ENCODE measurements around the gene ACTR1B.
"Not testable (repeated sequence)": the region's sequence is repeated elsewhere in the genome, so short reads cannot be mapped to it uniquely, and the experiment has no call there.

The ACTR1B gene

DNA sequence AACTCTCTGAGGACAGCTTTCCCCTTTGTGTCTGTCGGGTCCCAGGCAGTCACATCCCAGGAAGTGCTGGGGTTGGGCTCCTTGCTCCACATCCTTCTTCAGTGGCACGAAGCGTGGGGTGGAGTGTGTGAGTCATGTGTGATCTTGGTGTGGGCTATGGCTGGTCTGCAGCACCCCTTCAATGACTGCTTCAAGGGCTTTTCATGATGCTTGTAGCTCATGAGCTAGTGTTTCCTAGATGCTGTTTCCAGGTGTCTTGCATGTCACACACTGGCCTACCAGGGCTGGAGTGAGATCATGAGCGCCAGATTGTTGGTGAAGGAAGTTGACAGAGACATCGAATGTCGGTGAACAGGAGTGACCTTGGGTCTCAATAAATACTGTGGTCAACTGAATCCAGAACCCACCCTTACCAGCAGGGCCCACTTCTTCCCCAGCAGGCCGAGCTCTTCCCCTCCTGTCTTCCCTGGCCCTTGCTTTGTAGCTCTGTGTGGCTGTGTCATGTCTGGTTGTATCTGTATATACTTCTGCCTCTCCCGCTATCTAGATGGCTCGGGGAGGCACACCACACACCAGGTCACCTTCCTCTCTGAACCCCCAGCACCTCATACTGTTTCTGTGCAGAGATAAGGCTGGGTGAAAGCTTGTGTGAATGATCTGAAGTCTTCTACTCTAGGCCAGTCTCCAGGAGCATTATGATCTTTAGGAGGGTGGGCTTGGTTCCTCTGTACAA is 9.5 kb upstream of the ACTR1B start:
- H3K4me1 Mint-ChIP-seq, result peaks cover 14% of the 10 kb centered on the region
- H3K4me3 Mint-ChIP-seq, result no peak overlapping the region
- peaks cover 10% of the 10 kb centered on the region for H3K9me3 Mint-ChIP-seq

DNA sequence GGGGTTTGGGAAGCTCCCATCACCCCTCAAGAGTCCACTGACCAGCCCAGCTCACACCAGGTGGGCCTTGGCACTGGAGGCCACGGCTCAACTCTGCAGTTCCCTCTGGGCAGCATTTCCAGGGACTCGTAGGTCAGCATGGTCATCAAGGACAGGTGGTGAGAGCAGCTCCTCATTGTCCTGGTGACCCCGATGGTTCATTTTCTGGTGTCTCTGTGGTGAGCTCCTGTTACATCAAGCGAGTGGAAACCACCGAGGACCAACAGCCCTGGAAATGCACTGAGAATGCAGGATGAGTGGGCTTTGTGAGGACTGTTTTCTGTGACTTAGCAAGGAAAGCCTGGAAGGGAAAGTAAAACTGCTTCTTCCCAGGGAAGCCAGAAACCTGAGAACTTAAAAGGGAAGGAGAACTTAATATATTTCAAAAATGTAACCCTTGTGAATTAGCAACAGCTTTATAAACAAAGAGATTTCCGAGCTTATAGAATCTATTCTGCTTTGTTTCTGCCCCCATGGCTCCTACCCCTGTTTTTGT is 8.8 kb upstream of the ACTR1B start:
- H3K36me3 Mint-ChIP-seq (ENCODE audit: low read depth); H3K4me3 Mint-ChIP-seq; H3K9me3 Mint-ChIP-seq; H3K27me3 Mint-ChIP-seq (ENCODE audit: low read depth): not testable (repeated sequence)
- H3K27ac Mint-ChIP-seq, result peak overlapping the region in 2 of 3 experiments; percentile 12 to 75
- peaks cover 14% of the 10 kb centered on the region for H3K4me1 Mint-ChIP-seq

More for the DNA sequence above, 9.5 kb upstream of the ACTR1B start:
- Mint-ChIP-seq H3K27ac (peak overlapping the region in 2 of 3 experiments; percentile 12 to 75), H3K36me3 (ENCODE audit: low read depth) (peaks cover 13% of the 10 kb centered on the region), H3K27me3 (ENCODE audit: low read depth) (no peaks in the 10 kb centered on the region)
- TF ChIP-seq, protein P1, sequence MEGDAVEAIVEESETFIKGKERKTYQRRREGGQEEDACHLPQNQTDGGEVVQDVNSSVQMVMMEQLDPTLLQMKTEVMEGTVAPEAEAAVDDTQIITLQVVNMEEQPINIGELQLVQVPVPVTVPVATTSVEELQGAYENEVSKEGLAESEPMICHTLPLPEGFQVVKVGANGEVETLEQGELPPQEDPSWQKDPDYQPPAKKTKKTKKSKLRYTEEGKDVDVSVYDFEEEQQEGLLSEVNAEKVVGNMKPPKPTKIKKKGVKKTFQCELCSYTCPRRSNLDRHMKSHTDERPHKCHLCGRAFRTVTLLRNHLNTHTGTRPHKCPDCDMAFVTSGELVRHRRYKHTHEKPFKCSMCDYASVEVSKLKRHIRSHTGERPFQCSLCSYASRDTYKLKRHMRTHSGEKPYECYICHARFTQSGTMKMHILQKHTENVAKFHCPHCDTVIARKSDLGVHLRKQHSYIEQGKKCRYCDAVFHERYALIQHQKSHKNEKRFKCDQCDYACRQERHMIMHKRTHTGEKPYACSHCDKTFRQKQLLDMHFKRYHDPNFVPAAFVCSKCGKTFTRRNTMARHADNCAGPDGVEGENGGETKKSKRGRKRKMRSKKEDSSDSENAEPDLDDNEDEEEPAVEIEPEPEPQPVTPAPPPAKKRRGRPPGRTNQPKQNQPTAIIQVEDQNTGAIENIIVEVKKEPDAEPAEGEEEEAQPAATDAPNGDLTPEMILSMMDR (IDR thresholded peaks at IDR 0.05; ENCODE audit: unreplicated experiment in 3 of 3), result no peak

DNA sequence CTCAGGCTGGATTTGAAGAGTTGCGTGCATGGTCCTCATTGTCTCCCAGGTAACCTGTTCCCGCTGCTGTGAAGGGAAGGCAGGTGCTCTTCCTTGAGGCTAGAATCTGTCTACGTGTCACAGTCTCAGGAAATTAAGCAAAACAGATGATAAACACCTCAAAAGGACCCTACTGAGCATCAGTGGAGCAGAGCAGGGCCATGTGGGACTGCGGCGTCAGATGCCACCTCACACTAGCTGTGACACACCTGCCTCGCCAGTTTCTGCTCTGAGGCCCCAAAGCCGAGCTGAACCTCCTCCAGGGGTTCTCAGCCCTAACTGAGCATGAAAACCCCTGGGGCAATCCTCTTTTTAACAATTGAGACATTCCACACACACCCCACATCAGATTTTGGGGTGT is 7.7 kb upstream of the ACTR1B start:
- no peak overlapping the region for H3K27ac Mint-ChIP-seq
- H3K36me3 Mint-ChIP-seq (ENCODE audit: low read depth), result no peaks in the 10 kb centered on the region
- peaks cover 14% of the 10 kb centered on the region for H3K4me1 Mint-ChIP-seq
- H3K4me3 Mint-ChIP-seq, result no peak overlapping the region
- TF ChIP-seq, protein P1 (IDR thresholded peaks at IDR 0.05; ENCODE audit: unreplicated experiment in 3 of 3), result no peak
- no peaks in the 10 kb centered on the region for H3K9me3 Mint-ChIP-seq
- H3K27me3 Mint-ChIP-seq (ENCODE audit: low read depth), result no peaks in the 10 kb centered on the region

DNA sequence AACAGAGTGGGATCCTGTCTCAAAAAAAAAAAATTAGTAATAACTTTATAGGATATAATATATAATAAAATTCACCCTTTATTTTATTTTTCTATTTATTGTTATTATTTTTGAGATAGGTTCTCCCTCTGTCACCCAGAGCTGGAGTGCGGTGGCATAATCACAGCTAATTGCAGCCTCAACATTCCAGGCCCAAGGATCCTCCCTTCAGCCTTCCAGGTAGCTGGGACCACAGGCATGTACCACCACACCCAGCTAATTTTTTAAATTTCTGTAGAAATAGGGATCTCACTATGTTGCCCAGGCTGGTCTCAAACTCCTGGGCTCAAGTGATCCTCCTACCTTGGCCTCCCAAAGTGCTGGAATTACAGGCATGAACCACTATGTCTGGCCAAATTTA is 6.6 kb upstream of the ACTR1B start:
- peaks cover 14% of the 10 kb centered on the region for H3K4me1 Mint-ChIP-seq
- TF ChIP-seq, protein P1 (IDR thresholded peaks at IDR 0.05; ENCODE audit: unreplicated experiment in 3 of 3), result no peak
- H3K4me3 Mint-ChIP-seq, result no peak overlapping the region

DNA sequence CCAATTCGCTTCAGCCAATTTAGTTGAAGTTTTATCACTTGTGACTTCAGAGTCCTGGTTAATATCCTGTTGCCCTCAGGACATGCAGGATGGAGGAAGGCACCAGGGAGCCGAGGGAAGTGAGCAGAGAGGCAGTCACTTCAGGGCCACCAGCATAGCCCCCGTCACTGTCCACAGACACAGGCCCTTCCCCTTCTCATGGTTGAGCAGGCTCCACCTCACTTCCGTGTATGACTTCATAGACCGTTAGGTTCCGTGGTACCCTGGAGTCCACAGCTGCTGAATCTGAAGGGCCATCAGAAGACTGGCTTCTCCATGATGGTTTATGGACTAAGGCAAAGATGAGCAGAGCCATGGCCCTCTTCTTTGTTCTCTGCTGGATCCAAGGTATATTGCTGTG is 5.6 kb upstream of the ACTR1B start, which contains the start of gene C2orf92:
TSS of gene C2orf92 (plus strand) at position 266 of the 400 bp plus-strand sequence. CDS start at position 342, 76 bp downstream.
- H3K4me1 Mint-ChIP-seq, result peaks cover 14% of the 10 kb centered on the region
- H3K4me3 Mint-ChIP-seq, result no peak within 1 kb of the TSS
- TF ChIP-seq, protein P1 (IDR thresholded peaks at IDR 0.05; ENCODE audit: unreplicated experiment in 3 of 3), result no peak
- H3K27me3 Mint-ChIP-seq (ENCODE audit: low read depth), result no peaks in the 10 kb centered on the region
- H3K27ac Mint-ChIP-seq, result no peak within 1 kb of the TSS
- no peaks in the 10 kb centered on the region for H3K9me3 Mint-ChIP-seq
- H3K36me3 Mint-ChIP-seq (ENCODE audit: low read depth), result no peaks in the 10 kb centered on the region

More for the DNA sequence above, 6.6 kb upstream of the ACTR1B start:
- H3K9me3 Mint-ChIP-seq, result no peaks in the 10 kb centered on the region
- H3K27me3 Mint-ChIP-seq (ENCODE audit: low read depth), result no peaks in the 10 kb centered on the region
- no peak overlapping the region for H3K27ac Mint-ChIP-seq
- H3K36me3 Mint-ChIP-seq (ENCODE audit: low read depth), result no peaks in the 10 kb centered on the region

DNA sequence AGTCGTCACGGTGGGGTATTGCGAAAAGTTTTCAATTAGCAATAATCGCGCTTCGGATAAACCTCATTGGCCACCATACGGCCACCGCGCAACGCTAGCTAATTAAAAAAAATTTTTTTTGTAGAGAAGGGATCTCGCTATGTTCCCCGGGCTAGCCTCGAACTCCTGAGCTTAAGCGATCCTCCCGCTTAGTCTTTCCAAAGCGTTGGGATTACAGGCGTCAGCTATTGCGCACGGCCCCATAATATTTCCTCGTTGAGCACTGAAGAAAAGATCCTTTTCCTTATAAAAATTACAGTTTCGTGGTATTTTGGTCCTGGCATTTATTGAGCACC is 759 bp upstream of the ACTR1B start:
- H3K4me1 Mint-ChIP-seq, result peaks cover 28% of the 10 kb centered on the region
- H3K36me3 Mint-ChIP-seq (ENCODE audit: low read depth), result peaks cover 4% of the 10 kb centered on the region
- peak overlapping the region; percentile 89 to 98 (median 96) for H3K27ac Mint-ChIP-seq
- no peaks in the 10 kb centered on the region for H3K27me3 Mint-ChIP-seq (ENCODE audit: low read depth)
- no peaks in the 10 kb centered on the region for H3K9me3 Mint-ChIP-seq
- H3K4me3 Mint-ChIP-seq, result peak overlapping the region; percentile 91 to 95 (median 92)
- TF ChIP-seq, protein P1 (IDR thresholded peaks at IDR 0.05; ENCODE audit: unreplicated experiment in 3 of 3), result peak in 2 of 3 experiments; percentile 5 to 23
